EH (cell line): ENCODE data around the gene TFAP2E.
"Not testable (repeated sequence)": the region's sequence is repeated elsewhere in the genome, so short reads cannot be mapped to it uniquely, and the experiment has no call there.

Experiments
- DNase-seq: peaks from one replicate; pipeline ENCODE4 v3.0.0-alpha.2; 2015; ENCODE audit warnings: low read depth

The TFAP2E gene

GRCh38 chr1:35574125-35574654 lies 1.1 kb downstream of the TFAP2E start:
- no peak for DNase-seq

GRCh38 chr1:35574655-35575415 lies 1.7 kb downstream of the TFAP2E start:
- no peak for DNase-seq

GRCh38 chr1:35575416-35575958 lies 2.4 kb downstream of the TFAP2E start:
- DNase-seq, result no peak

GRCh38 chr1:35576061-35576765 lies 3.1 kb downstream of the TFAP2E start:
- peak; percentile 56 for DNase-seq

- not testable (repeated sequence) for DNase-seq
These were observed 3.6 kb downstream of the TFAP2E start for GRCh38 chr1:35576766-35577070.

- DNase-seq, result no peak
These were observed 4.2 kb downstream of the TFAP2E start for GRCh38 chr1:35577071-35577998.

- no peak for DNase-seq
These were observed 7.9 kb downstream of the TFAP2E start for GRCh38 chr1:35580949-35581388.

- DNase-seq, result not testable (repeated sequence)
These were observed 8.5 kb downstream of the TFAP2E start for GRCh38 chr1:35581621-35582020.

GRCh38 chr1:35585281-35585680 lies 12.2 kb downstream of the TFAP2E start:
- no peak for DNase-seq

GRCh38 chr1:35585805-35586204 lies 12.7 kb downstream of the TFAP2E start:
- not testable (repeated sequence) for DNase-seq

- no peak for DNase-seq
These were observed 13.7 kb downstream of the TFAP2E start for GRCh38 chr1:35586808-35587207.

GRCh38 chr1:35587736-35588135 lies 14.6 kb downstream of the TFAP2E start:
- DNase-seq, result no peak

GRCh38 chr1:35588197-35588910 lies 15.2 kb downstream of the TFAP2E start:
- no peak for DNase-seq

- DNase-seq, result no peak
These were observed 16.7 kb downstream of the TFAP2E start for GRCh38 chr1:35589516-35590427.

- no peak for DNase-seq
These were observed 17.4 kb downstream of the TFAP2E start for GRCh38 chr1:35590476-35591040.

- no peak for DNase-seq
These were observed 18.1 kb downstream of the TFAP2E start for GRCh38 chr1:35591211-35591610.

GRCh38 chr1:35592991-35593769 lies 20.1 kb downstream of the TFAP2E start:
- no peak for DNase-seq

- DNase-seq, result no peak
These were observed 21.1 kb downstream of the TFAP2E start for GRCh38 chr1:35594005-35594760.
